Activated naive CD8-positive, alpha-beta T cell treated with anti-CD3 and anti-CD28 coated beads, Interleukin-2, amount 50 U/mL, for 24 hours (primary cell): ENCODE measurements around the gene ZFAND2B.
"Not testable (repeated sequence)": the region's sequence is repeated elsewhere in the genome, so short reads cannot be mapped to it uniquely, and the experiment has no call there.

Source experiments
- ATAC-seq: fragments of 150-1000 bp; cut with Tn5 transposase; one replicate; pipeline ENCODE4 v1.10.0; 2021
- DNase-seq: peaks from one replicate; pipeline ENCODE4 v3.0.0; 2021
- H3K27ac Mint-ChIP-seq: one replicate; pipeline ENCODE4 v1.8.0; 2021; ENCODE audit warnings: mild to moderate bottlenecking, mixed read lengths
- H3K27me3 Mint-ChIP-seq: one replicate; pipeline ENCODE4 v1.8.0; 2021; ENCODE audit warnings: mixed read lengths
- H3K36me3 Mint-ChIP-seq: one replicate; pipeline ENCODE4 v1.8.0; 2021; ENCODE audit warnings: low read depth, mixed read lengths
- H3K4me1 Mint-ChIP-seq: one replicate; pipeline ENCODE4 v1.8.0; 2021; ENCODE audit warnings: mixed read lengths
- H3K4me3 Mint-ChIP-seq: one replicate; pipeline ENCODE4 v1.8.0; 2021; ENCODE audit warnings: mild to moderate bottlenecking, moderate library complexity, mixed read lengths
- H3K9me3 Mint-ChIP-seq: one replicate; pipeline ENCODE4 v1.8.0; 2021; ENCODE audit warnings: mixed read lengths

ZFAND2B gene

GRCh38 chr2:219181531-219181930 is 25.1 kb upstream of the ZFAND2B start:
- ATAC-seq = no peak
- peaks cover 29% of the 10 kb centered on the region for H3K36me3 Mint-ChIP-seq
- peaks cover 45% of the 10 kb centered on the region for H3K4me1 Mint-ChIP-seq
- no peak for DNase-seq
- no peak overlapping the region for H3K4me3 Mint-ChIP-seq
- H3K27ac Mint-ChIP-seq = peak overlapping the region; percentile 38
- H3K9me3 Mint-ChIP-seq = no peaks in the 10 kb centered on the region
- H3K27me3 Mint-ChIP-seq = no peaks in the 10 kb centered on the region

- DNase-seq = no peak
- Mint-ChIP-seq H3K27ac (peak overlapping the region; percentile 45), H3K36me3 (peaks cover 32% of the 10 kb centered on the region), H3K4me3 (no peak overlapping the region), H3K4me1 (peaks cover 51% of the 10 kb centered on the region), H3K9me3 (no peaks in the 10 kb centered on the region), H3K27me3 (no peaks in the 10 kb centered on the region)
- no peak for ATAC-seq
Observed at GRCh38 chr2:219182331-219183150, 24.0 kb upstream of the ZFAND2B start.

GRCh38 chr2:219183151-219183772 is 23.3 kb upstream of the ZFAND2B start:
- Mint-ChIP-seq H3K4me3 (no peak overlapping the region), H3K27me3 (no peaks in the 10 kb centered on the region), H3K36me3 (peaks cover 30% of the 10 kb centered on the region), H3K4me1 (peaks cover 50% of the 10 kb centered on the region), H3K27ac (peak overlapping the region; percentile 45), H3K9me3 (no peaks in the 10 kb centered on the region)
- DNase-seq (no peak), ATAC-seq (no peak)

GRCh38 chr2:219184121-219184520 is 22.5 kb upstream of the ZFAND2B start:
- Mint-ChIP-seq H3K9me3 (no peaks in the 10 kb centered on the region), H3K4me1 (peaks cover 45% of the 10 kb centered on the region), H3K36me3 (peaks cover 30% of the 10 kb centered on the region), H3K4me3 (no peak overlapping the region), H3K27me3 (no peaks in the 10 kb centered on the region), H3K27ac (peak overlapping the region; percentile 17)
- DNase-seq = no peak
- ATAC-seq = no peak

- H3K27ac Mint-ChIP-seq = peak overlapping the region; percentile 90
Observed at GRCh38 chr2:219186754-219187456, 19.7 kb upstream of the ZFAND2B start.

GRCh38 chr2:219197388-219197787 is 9.2 kb upstream of the ZFAND2B start:
- Mint-ChIP-seq H3K9me3 (peaks cover 4% of the 10 kb centered on the region), H3K36me3 (peaks cover 5% of the 10 kb centered on the region), H3K4me1 (peaks cover 21% of the 10 kb centered on the region), H3K4me3 (no peak overlapping the region), H3K27me3 (no peaks in the 10 kb centered on the region), H3K27ac (no peak overlapping the region)
- no peak for ATAC-seq
- no peak for DNase-seq

More at GRCh38 chr2:219186754-219187456, 19.7 kb upstream of the ZFAND2B start:
- peak overlapping the region; percentile 21 for H3K4me3 Mint-ChIP-seq
- ATAC-seq (peak; percentile 92), DNase-seq (peak; percentile 29)
- peaks cover 21% of the 10 kb centered on the region for H3K4me1 Mint-ChIP-seq
- H3K27me3 Mint-ChIP-seq = no peaks in the 10 kb centered on the region
- H3K36me3 Mint-ChIP-seq = peaks cover 16% of the 10 kb centered on the region
- no peaks in the 10 kb centered on the region for H3K9me3 Mint-ChIP-seq

- H3K4me3 Mint-ChIP-seq = peak overlapping the region; percentile 82
- H3K27ac Mint-ChIP-seq = peak overlapping the region; percentile 73
- peaks cover 4% of the 10 kb centered on the region for H3K9me3 Mint-ChIP-seq
- DNase-seq (no peak), ATAC-seq (no peak)
- peaks cover 21% of the 10 kb centered on the region for H3K4me1 Mint-ChIP-seq
- H3K36me3 Mint-ChIP-seq = peaks cover 5% of the 10 kb centered on the region
- H3K27me3 Mint-ChIP-seq = no peaks in the 10 kb centered on the region
Observed at GRCh38 chr2:219198974-219199373, 7.6 kb upstream of the ZFAND2B start.

- DNase-seq (no peak), ATAC-seq (peak; percentile 52)
- Mint-ChIP-seq H3K4me1 (peaks cover 21% of the 10 kb centered on the region), H3K9me3 (peaks cover 8% of the 10 kb centered on the region), H3K27me3 (no peaks in the 10 kb centered on the region), H3K27ac (peak overlapping the region; percentile 73), H3K4me3 (peak overlapping the region; percentile 82), H3K36me3 (peaks cover 6% of the 10 kb centered on the region)
Observed at GRCh38 chr2:219199470-219200211, 6.9 kb upstream of the ZFAND2B start.

- not testable (repeated sequence) for H3K9me3 Mint-ChIP-seq, H3K27me3 Mint-ChIP-seq, H3K36me3 Mint-ChIP-seq, ATAC-seq
- Mint-ChIP-seq H3K4me3 (peak overlapping the region; percentile 82), H3K4me1 (peaks cover 22% of the 10 kb centered on the region), H3K27ac (peak overlapping the region; percentile 88)
- peak; percentile 49 for DNase-seq
Observed at GRCh38 chr2:219200502-219201326, 5.9 kb upstream of the ZFAND2B start.

GRCh38 chr2:219201331-219201730 is 5.3 kb upstream of the ZFAND2B start:
- peak overlapping the region; percentile 88 for H3K27ac Mint-ChIP-seq
- H3K36me3 Mint-ChIP-seq, DNase-seq, H3K4me3 Mint-ChIP-seq, ATAC-seq, H3K27me3 Mint-ChIP-seq, H3K9me3 Mint-ChIP-seq: not testable (repeated sequence)
- peaks cover 26% of the 10 kb centered on the region for H3K4me1 Mint-ChIP-seq

GRCh38 chr2:219204425-219205164 is 2.0 kb upstream of the ZFAND2B start:
- no peak for ATAC-seq
- peaks cover 8% of the 10 kb centered on the region for H3K9me3 Mint-ChIP-seq
- H3K4me1 Mint-ChIP-seq = peaks cover 40% of the 10 kb centered on the region
- H3K27ac Mint-ChIP-seq = no peak overlapping the region
- no peak for DNase-seq
- H3K27me3 Mint-ChIP-seq = no peaks in the 10 kb centered on the region
- no peak overlapping the region for H3K4me3 Mint-ChIP-seq
- H3K36me3 Mint-ChIP-seq = peaks cover 6% of the 10 kb centered on the region

GRCh38 chr2:219205165-219205538 is 1.4 kb upstream of the ZFAND2B start:
- peaks cover 8% of the 10 kb centered on the region for H3K9me3 Mint-ChIP-seq
- no peak for DNase-seq
- H3K4me3 Mint-ChIP-seq = no peak overlapping the region
- H3K36me3 Mint-ChIP-seq = peaks cover 11% of the 10 kb centered on the region
- ATAC-seq = no peak
- peaks cover 42% of the 10 kb centered on the region for H3K4me1 Mint-ChIP-seq
- H3K27ac Mint-ChIP-seq = no peak overlapping the region
- H3K27me3 Mint-ChIP-seq = no peaks in the 10 kb centered on the region

- H3K4me3 Mint-ChIP-seq = peak overlapping the region; percentile 85
- DNase-seq (no peak), ATAC-seq (no peak)
- H3K27ac Mint-ChIP-seq = peak overlapping the region; percentile 89
- peaks cover 6% of the 10 kb centered on the region for H3K9me3 Mint-ChIP-seq
- no peaks in the 10 kb centered on the region for H3K27me3 Mint-ChIP-seq
- peaks cover 44% of the 10 kb centered on the region for H3K4me1 Mint-ChIP-seq
- peaks cover 12% of the 10 kb centered on the region for H3K36me3 Mint-ChIP-seq
Observed at GRCh38 chr2:219205981-219206327, 628 bp upstream of the ZFAND2B start.
